ENCODE results near the gene PCYT1B. TPM values are rescaled to one million over a fixed set of nuclear protein-coding genes. Genes with fewer than 3 reads are reported as not detected.

Gene PCYT1B
- total and polyA plus RNA-seq, 2 donors (not counting 1 experiment from before 2014, with no cell fraction given), result not detected

DNA sequence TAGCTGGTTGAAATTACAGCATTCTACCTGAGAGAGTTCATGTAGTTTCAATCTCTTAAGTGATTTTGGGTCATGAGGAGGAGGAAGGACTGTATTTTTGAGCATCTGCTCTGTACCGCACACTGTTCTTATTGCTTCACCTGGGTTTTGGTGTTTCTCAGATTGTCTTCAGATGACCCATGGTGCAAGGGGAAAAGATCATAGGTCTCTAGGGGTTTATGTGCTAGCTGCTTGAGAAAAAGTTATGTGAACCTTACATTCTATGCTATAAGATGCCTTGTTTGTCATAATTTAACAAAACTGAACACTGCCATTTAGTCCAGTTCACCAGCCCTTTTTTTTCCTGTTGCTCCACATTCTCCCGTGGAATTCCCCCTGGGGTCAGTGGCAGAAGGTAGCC is 121.7 kb downstream of the PCYT1B start:
- Histone ChIP-seq H4K20me1 (ENCODE audit: control insufficient read depth, insufficient read depth, low read length, poor library complexity, severe bottlenecking) (no peaks in the 10 kb centered on the region), H3K9ac (ENCODE audit: low read length) (no peak overlapping the region), H3K4me3 (ENCODE audit: control extremely low read depth in 1 of 5, extremely low read depth in 1 of 5, insufficient read depth in 1 of 5, low read depth in 2 of 5, low read length in 4 of 5) (no peak overlapping the region), H3K4me1 (ENCODE audit: control insufficient read depth in 2 of 2, insufficient read depth in 2 of 2, low read length in 2 of 2) (no peaks in the 10 kb centered on the region), H3K9me3 (ENCODE audit: control extremely low read depth in 1 of 3, control insufficient read depth in 2 of 3, insufficient read depth in 1 of 3, low read length in 2 of 3) (no peaks in the 10 kb centered on the region), H3K79me2 (ENCODE audit: control insufficient read depth, insufficient read depth, low read length) (no peaks in the 10 kb centered on the region), H3K27me3 (replicated peaks in 1 of 4; ENCODE audit: control extremely low read depth in 1 of 4, control insufficient read depth in 3 of 4, insufficient read depth in 4 of 4, low read length in 3 of 4) (no peaks in the 10 kb centered on the region), H2AFZ (ENCODE audit: insufficient read depth, low read depth, low read length, poor library complexity, severe bottlenecking) (no peak overlapping the region), H3K27ac (ENCODE audit: low read length in 2 of 2) (no peak overlapping the region), H3K4me2 (replicated peaks; ENCODE audit: low read depth, low read length, poor library complexity, severe bottlenecking) (no peak overlapping the region), H3K36me3 (replicated peaks in 1 of 2; ENCODE audit: control extremely low read depth in 1 of 2, control insufficient read depth in 1 of 2, extremely low read depth in 1 of 2, insufficient read depth in 2 of 2, low read length in 1 of 2) (peaks cover 2 to 21% of the 10 kb centered on the region in 2 experiments)
- Mint-ChIP-seq H3K4me1 (no peaks in the 10 kb centered on the region), H3K4me3 (no peak overlapping the region), H3K27me3 (no peaks in the 10 kb centered on the region), H3K27ac (no peak overlapping the region), H3K9me3 (ENCODE audit: insufficient read depth) (no peaks in the 10 kb centered on the region)
- intact Hi-C loops (cut with micrococcal nuclease), result no loop called here
- DNase-seq (no peak), ATAC-seq (ENCODE audit: low read depth) (no peak)
- 100% methylated on average over 1 of the region's 2 CpGs for WGBS (ENCODE audit: insufficient coverage)
- TF ChIP-seq EZH2 (IDR thresholded peaks at IDR 0.05; ENCODE audit: borderline replicate concordance, insufficient read depth, low read depth, low read length, poor library complexity, severe bottlenecking), result no peak
- TF ChIP-seq, protein P1, sequence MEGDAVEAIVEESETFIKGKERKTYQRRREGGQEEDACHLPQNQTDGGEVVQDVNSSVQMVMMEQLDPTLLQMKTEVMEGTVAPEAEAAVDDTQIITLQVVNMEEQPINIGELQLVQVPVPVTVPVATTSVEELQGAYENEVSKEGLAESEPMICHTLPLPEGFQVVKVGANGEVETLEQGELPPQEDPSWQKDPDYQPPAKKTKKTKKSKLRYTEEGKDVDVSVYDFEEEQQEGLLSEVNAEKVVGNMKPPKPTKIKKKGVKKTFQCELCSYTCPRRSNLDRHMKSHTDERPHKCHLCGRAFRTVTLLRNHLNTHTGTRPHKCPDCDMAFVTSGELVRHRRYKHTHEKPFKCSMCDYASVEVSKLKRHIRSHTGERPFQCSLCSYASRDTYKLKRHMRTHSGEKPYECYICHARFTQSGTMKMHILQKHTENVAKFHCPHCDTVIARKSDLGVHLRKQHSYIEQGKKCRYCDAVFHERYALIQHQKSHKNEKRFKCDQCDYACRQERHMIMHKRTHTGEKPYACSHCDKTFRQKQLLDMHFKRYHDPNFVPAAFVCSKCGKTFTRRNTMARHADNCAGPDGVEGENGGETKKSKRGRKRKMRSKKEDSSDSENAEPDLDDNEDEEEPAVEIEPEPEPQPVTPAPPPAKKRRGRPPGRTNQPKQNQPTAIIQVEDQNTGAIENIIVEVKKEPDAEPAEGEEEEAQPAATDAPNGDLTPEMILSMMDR (IDR thresholded peaks at IDR 0.05), result no peak
- CTCF ChIA-PET, result no interaction called here
- POLR2A ChIA-PET, result no interaction called here

DNA sequence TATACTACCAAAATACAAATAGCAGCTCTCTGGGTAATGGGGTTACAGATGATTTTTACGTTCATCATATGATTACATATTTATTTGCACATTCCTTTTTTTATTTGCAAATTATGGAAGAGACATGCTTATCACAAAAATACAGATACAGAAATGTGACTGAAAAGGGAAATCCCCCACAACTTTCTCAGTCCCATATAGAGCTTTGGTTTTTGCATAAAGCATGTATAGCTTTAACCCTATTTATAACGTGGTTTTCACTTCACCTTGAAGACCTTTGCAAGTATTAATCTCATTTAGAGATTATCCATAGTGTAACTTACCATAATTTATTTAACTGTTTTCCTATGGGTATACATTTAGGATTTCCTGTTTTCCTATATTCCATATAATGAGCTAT is 126.7 kb downstream of the PCYT1B start:
- ChIA-PET CTCF (interaction anchor here (0.9 to 1.2 kb wide), 2 partner anchors 125 to 149 kb away, joined by 3 to 4 read pairs; no protein-coding TSS in a partner anchor), POLR2A (no interaction called here)
- H3K27ac Mint-ChIP-seq, result no peak overlapping the region
- Histone ChIP-seq H3K9ac (ENCODE audit: low read length) (no peak overlapping the region), H3K36me3 (replicated peaks in 1 of 2; ENCODE audit: control extremely low read depth in 1 of 2, control insufficient read depth in 1 of 2, extremely low read depth in 1 of 2, insufficient read depth in 2 of 2, low read length in 1 of 2) (peaks cover 0 to 11% of the 10 kb centered on the region in 2 experiments), H3K4me2 (replicated peaks; ENCODE audit: low read depth, low read length, poor library complexity, severe bottlenecking) (no peak overlapping the region), H3K27me3 (replicated peaks in 1 of 4; ENCODE audit: control extremely low read depth in 1 of 4, control insufficient read depth in 3 of 4, insufficient read depth in 4 of 4, low read length in 3 of 4) (no peaks in the 10 kb centered on the region), H3K79me2 (ENCODE audit: control insufficient read depth, insufficient read depth, low read length) (no peaks in the 10 kb centered on the region), H3K4me3 (ENCODE audit: control extremely low read depth in 1 of 5, extremely low read depth in 1 of 5, insufficient read depth in 1 of 5, low read depth in 2 of 5, low read length in 4 of 5) (no peak overlapping the region), H4K20me1 (ENCODE audit: control insufficient read depth, insufficient read depth, low read length, poor library complexity, severe bottlenecking) (no peaks in the 10 kb centered on the region), H3K4me1 (ENCODE audit: control insufficient read depth in 2 of 2, insufficient read depth in 2 of 2, low read length in 2 of 2) (no peaks in the 10 kb centered on the region), H2AFZ (ENCODE audit: insufficient read depth, low read depth, low read length, poor library complexity, severe bottlenecking) (no peak overlapping the region), H3K27ac (ENCODE audit: low read length in 2 of 2) (no peak overlapping the region), H3K9me3 (ENCODE audit: control extremely low read depth in 1 of 3, control insufficient read depth in 2 of 3, insufficient read depth in 1 of 3, low read length in 2 of 3) (no peaks in the 10 kb centered on the region)
- H3K4me1 Mint-ChIP-seq, result no peaks in the 10 kb centered on the region
- DNase-seq (no peak), ATAC-seq (ENCODE audit: low read depth) (no peak)
- no peaks in the 10 kb centered on the region for H3K9me3 Mint-ChIP-seq (ENCODE audit: insufficient read depth)
- no peak overlapping the region for H3K4me3 Mint-ChIP-seq
- WGBS (ENCODE audit: insufficient coverage), result no CpG with 5 or more reads among the region's 2 CpGs
- H3K27me3 Mint-ChIP-seq, result no peaks in the 10 kb centered on the region
- intact Hi-C loops (cut with micrococcal nuclease), result no loop called here
- TF ChIP-seq, protein P1 (IDR thresholded peaks at IDR 0.05), result no peak
- no peak for TF ChIP-seq EZH2 (IDR thresholded peaks at IDR 0.05; ENCODE audit: borderline replicate concordance, insufficient read depth, low read depth, low read length, poor library complexity, severe bottlenecking)

Measured in B cell (primary cell).